GM21825 (cell line): ENCODE measurements around the gene SYT2.
"Not testable (repeated sequence)": the region's sequence is repeated elsewhere in the genome, so short reads cannot be mapped to it uniquely, and the experiment has no call there.

Source experiments
- ATAC-seq: cut with Tn5 transposase; IDR thresholded peaks from one replicate; pipeline ENCODE4 v1.9.1; 2021; ENCODE audit warnings: mild to moderate bottlenecking, moderate library complexity; ENCODE audit not compliant: unreplicated experiment

SYT2 gene

GRCh38 chr1:202599669-202600431 lies 110.4 kb downstream of the SYT2 start:
- ATAC-seq, result no peak

DNA sequence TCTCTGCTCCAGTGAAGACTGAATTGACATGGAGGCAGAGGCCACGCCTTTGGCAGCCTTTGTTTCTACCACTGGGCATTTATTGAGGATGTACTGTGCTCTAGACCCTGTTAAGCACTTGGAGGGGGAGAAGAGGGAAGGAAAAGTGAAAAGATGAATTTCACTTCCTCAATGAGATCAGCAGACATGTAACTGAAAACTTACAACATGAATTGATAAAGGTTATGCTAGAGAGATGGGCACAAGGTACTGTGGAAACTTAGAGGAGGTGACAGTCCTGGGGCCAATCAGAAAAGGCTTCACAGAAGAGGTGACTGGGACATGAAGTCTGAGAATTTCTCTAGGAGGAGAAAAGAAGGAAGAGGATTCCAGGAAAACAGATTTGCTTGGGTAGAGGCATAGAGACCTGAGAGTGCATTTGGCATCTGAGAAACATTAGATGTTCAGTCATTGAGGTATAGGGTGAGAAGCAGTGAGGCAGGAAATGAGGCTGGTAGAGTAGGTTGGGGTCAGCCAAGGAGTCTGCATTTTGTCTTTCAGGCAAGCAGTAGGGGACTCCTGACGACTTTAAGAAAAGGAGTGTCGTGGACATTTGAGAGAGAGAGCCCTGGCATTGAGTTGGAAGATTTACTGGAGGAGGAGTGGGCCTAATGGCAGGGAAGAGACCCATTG lies 113.0 kb downstream of the SYT2 start:
- no peak for ATAC-seq

GRCh38 chr1:202596638-202597037 lies 113.6 kb downstream of the SYT2 start:
- ATAC-seq, result no peak

- no peak for ATAC-seq
Observed at GRCh38 chr1:202593845-202594244, 116.4 kb downstream of the SYT2 start.

DNA sequence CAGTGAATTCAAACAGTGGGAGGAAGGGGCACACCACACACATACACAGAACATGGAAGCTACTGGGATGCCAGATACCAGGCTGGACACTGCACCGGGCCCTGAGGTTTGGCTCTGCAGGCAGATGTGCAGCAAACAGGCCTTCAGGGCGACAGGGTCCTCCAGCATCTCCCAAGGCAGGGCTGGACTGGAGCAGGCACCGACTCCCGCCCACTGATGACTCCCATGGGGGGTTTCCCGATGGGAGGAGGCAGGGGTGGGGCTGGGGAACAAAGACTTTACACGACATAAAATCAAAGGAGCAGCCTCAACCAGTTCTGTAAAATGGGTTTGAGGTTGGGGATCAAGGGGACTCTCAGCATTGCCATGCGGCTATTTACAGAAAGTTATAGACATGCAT lies 118.1 kb downstream of the SYT2 start:
- ATAC-seq, result no peak

- no peak for ATAC-seq
Observed at GRCh38 chr1:202591515-202591914, 118.7 kb downstream of the SYT2 start.

DNA sequence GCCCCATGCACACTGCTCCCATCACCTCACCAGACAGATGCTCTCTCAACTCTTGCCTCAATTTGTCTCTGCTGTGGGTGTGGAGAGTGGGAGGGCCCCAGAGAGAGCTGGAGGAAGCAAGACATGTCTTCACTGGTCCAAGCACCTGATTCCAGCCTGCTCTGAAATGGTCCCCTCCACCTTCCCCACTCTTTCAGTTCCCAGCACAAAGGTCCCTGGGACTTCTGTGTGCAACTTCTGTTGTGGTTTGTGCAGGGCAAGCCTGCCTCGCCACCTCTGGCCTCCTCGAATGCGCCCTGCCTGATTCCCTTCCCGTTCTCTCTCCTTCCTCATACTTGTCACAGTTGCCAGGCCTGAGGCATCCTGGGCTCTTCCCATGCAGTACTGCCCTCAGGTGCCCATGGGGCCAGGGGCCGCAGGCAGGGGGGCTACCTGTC lies 119.3 kb downstream of the SYT2 start:
- ATAC-seq, result no peak

- no peak for ATAC-seq
Observed at GRCh38 chr1:202590126-202590525, 120.1 kb downstream of the SYT2 start.

DNA sequence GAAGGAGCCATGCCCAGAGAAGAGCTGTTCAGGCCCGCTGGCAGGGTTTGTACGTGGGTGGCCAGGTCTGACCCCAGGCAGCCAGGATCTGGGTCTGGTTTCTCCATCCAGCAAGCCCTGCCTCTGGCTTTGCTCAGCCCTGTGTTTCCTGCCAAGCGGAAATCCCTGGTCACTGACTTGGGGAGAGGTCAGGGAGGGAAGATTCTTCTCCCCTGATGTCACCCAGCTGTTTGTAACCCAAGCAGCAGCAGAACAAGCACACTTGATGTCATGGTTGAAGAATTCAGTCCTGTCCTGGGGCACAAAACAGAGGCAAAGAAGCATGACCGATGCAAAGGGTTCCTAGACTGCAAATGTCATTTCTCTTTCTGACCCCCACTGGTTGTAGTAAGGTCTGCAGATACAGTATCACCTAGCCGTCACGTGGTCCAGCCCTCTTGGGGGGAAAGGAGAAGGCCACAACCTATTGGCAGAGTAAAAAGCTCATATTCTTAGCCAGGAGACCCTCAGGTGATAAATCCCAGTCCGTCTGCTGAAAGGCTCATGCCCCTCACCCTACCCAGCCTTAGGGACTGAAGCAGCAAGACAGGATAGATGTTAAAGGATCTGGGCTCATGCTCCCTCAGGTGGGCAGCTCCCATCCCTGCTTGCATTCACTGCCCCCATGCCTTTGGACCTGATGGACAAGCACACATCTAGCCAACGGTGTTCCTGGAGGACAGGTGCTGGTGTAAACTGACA lies 120.9 kb downstream of the SYT2 start:
- ATAC-seq, result no peak

- no peak for ATAC-seq
Observed at GRCh38 chr1:202588503-202589189, 121.6 kb downstream of the SYT2 start.

GRCh38 chr1:202587859-202588485 lies 122.3 kb downstream of the SYT2 start:
- ATAC-seq, result no peak

GRCh38 chr1:202586871-202587270 lies 123.4 kb downstream of the SYT2 start:
- ATAC-seq, result no peak

- ATAC-seq, result no peak
Observed at GRCh38 chr1:202586018-202586821, 124.0 kb downstream of the SYT2 start.

GRCh38 chr1:202585590-202585933 lies 124.7 kb downstream of the SYT2 start:
- ATAC-seq, result no peak

GRCh38 chr1:202584707-202585589 lies 125.3 kb downstream of the SYT2 start:
- no peak for ATAC-seq

DNA sequence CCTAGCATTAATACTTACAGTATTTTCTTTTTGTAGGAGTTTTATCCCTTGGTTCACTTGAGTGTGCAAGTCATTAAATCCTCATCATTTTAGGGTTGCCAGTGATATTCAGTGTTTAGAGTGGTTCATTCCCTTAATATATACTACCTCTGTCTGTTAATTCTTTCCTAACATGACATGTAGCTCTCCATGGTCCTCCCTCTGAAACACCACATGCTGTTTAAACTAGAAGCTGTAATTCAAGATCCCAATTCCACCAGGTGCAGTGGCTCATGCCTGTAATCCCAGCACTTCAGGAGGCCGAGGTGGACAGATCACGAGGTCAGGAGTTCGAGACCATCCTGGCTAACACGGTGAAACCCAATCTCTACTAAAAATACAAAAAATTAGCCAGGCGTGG lies 127.9 kb downstream of the SYT2 start:
- not testable (repeated sequence) for ATAC-seq

GRCh38 chr1:202580619-202581018 lies 129.6 kb downstream of the SYT2 start:
- no peak for ATAC-seq

GRCh38 chr1:202579806-202580205 lies 130.4 kb downstream of the SYT2 start:
- ATAC-seq, result no peak

- no peak for ATAC-seq
Observed at GRCh38 chr1:202578565-202578964, 131.7 kb downstream of the SYT2 start.
